WI38 (cell line): Measurements from ENCODE around the gene ADAMTSL1.

ENCODE experiments used
- H3K4me3 ChIP-seq: 2 replicates; pipeline ENCODE4 v1.5.1; 2011; ENCODE audit warnings: low read depth, mild to moderate bottlenecking, control low read depth, low read length
- TF ChIP-seq, protein P1 (sequence below): IDR thresholded peaks from 2 replicates; pipeline ENCODE4 v1.5.1; 2012; ENCODE audit warnings: low read depth, mild to moderate bottlenecking, control low read depth, low read length

Gene ADAMTSL1

DNA sequence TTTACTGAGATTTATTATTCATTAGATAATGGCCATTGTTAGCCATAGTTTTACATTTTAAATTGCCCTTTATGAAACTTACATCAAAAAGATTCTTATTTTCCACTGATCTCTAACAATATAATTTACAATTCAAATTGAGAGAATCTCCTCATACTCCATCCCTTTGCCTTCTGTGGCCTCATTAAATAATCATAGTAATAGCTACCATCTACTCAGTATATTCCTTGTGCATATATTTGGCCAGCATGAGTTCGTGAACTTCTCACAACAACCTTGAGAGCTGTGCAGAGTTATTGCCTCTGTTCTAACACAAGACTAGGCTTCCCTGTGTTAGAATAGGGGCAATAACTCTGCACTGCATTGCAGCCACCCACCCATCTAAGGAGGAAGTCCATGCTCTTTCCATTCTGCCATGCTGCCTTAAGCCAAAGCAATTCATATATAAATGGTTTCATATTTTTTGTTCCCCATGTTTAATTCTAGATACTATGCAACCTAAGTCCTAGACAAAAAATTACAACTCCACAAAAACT, 99.1 kb downstream of the ADAMTSL1 start:
- no peak overlapping the region for H3K4me3 ChIP-seq
- TF ChIP-seq, protein P1, sequence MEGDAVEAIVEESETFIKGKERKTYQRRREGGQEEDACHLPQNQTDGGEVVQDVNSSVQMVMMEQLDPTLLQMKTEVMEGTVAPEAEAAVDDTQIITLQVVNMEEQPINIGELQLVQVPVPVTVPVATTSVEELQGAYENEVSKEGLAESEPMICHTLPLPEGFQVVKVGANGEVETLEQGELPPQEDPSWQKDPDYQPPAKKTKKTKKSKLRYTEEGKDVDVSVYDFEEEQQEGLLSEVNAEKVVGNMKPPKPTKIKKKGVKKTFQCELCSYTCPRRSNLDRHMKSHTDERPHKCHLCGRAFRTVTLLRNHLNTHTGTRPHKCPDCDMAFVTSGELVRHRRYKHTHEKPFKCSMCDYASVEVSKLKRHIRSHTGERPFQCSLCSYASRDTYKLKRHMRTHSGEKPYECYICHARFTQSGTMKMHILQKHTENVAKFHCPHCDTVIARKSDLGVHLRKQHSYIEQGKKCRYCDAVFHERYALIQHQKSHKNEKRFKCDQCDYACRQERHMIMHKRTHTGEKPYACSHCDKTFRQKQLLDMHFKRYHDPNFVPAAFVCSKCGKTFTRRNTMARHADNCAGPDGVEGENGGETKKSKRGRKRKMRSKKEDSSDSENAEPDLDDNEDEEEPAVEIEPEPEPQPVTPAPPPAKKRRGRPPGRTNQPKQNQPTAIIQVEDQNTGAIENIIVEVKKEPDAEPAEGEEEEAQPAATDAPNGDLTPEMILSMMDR = no peak

GRCh38 chr9:18575686-18576085, 101.7 kb downstream of the ADAMTSL1 start:
- H3K4me3 ChIP-seq = no peak overlapping the region
- TF ChIP-seq, protein P1 = no peak

DNA sequence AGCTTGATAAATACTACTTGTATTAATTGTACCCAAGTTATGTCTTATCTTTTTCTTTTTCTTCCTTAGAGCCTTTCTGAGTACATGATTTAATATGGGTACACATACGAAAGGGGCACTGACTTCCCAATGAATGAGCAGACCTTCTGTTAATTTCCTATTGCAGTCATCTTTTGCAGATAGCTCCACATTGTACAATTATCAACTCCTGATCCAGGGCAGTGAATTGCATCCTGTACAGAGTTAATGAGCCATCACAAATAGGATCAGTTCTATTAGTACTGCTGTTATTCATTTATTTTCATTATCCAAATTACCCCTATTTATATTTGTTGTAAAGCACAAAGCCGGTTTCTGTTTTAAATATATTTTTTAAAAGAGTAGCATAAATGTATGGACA, 105.6 kb downstream of the ADAMTSL1 start:
- no peak overlapping the region for H3K4me3 ChIP-seq
- TF ChIP-seq, protein P1 = no peak

- TF ChIP-seq, protein P1 = no peak
- H3K4me3 ChIP-seq = no peak overlapping the region
Observed at GRCh38 chr9:18580151-18580550, 106.2 kb downstream of the ADAMTSL1 start.

DNA sequence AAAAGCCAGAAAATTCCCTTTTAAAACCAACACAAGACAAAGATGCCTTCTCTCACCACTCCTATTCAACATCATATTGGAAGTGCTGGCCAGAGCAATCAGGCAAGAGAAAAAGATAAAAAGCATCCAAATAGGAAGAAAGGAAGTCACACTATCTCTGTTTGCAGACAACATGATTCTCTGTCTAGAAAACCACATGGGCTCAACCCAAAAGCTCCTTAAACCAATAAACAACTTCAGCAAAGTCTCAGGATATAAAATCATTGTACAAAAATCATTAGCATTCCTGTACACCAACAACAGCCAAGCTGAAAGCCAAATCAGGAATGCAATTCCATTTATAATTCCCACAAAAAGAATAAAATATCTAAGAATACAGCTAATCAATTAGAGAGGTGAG, 112.0 kb downstream of the ADAMTSL1 start:
- TF ChIP-seq, protein P1 = no peak
- no peak overlapping the region for H3K4me3 ChIP-seq

GRCh38 chr9:18588002-18588401, 114.0 kb downstream of the ADAMTSL1 start:
- TF ChIP-seq, protein P1 = no peak

GRCh38 chr9:18591261-18591660, 117.3 kb downstream of the ADAMTSL1 start:
- TF ChIP-seq, protein P1 = no peak
- H3K4me3 ChIP-seq = no peak overlapping the region

More at GRCh38 chr9:18588002-18588401, 114.0 kb downstream of the ADAMTSL1 start:
- no peak overlapping the region for H3K4me3 ChIP-seq
